Measurements from ENCODE around the gene OPTN.

- TF ChIP-seq, protein P1, sequence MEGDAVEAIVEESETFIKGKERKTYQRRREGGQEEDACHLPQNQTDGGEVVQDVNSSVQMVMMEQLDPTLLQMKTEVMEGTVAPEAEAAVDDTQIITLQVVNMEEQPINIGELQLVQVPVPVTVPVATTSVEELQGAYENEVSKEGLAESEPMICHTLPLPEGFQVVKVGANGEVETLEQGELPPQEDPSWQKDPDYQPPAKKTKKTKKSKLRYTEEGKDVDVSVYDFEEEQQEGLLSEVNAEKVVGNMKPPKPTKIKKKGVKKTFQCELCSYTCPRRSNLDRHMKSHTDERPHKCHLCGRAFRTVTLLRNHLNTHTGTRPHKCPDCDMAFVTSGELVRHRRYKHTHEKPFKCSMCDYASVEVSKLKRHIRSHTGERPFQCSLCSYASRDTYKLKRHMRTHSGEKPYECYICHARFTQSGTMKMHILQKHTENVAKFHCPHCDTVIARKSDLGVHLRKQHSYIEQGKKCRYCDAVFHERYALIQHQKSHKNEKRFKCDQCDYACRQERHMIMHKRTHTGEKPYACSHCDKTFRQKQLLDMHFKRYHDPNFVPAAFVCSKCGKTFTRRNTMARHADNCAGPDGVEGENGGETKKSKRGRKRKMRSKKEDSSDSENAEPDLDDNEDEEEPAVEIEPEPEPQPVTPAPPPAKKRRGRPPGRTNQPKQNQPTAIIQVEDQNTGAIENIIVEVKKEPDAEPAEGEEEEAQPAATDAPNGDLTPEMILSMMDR (IDR thresholded peaks at IDR 0.05) = peak; percentile 85 to 92 (median 88)
- TF ChIP-seq POLR2A (IDR thresholded peaks at IDR 0.05) = no peak
Observed at GRCh38 chr10:13160934-13161856, 61.2 kb downstream of the OPTN start, which contains the start of gene MCM10.
